HG03159 (cell line): ENCODE results near the gene MAN2B2.
"Not testable (repeated sequence)": the region's sequence is repeated elsewhere in the genome, so short reads cannot be mapped to it uniquely, and the experiment has no call there.

Experiments used
- ATAC-seq: cut with Tn5 transposase; IDR thresholded peaks from one replicate; pipeline ENCODE4 v1.9.1; 2021; ENCODE audit warnings: mild to moderate bottlenecking, moderate library complexity; ENCODE audit not compliant: unreplicated experiment

Gene MAN2B2

GRCh38 chr4:6613676-6614651 is 39.0 kb downstream of the MAN2B2 start:
- no peak for ATAC-seq

GRCh38 chr4:6614701-6615230 is 39.8 kb downstream of the MAN2B2 start:
- ATAC-seq, result no peak

- ATAC-seq, result no peak
These were observed 41.4 kb downstream of the MAN2B2 start for GRCh38 chr4:6616087-6616995.

GRCh38 chr4:6617246-6617645 is 42.3 kb downstream of the MAN2B2 start:
- no peak for ATAC-seq

GRCh38 chr4:6618386-6619115 is 43.6 kb downstream of the MAN2B2 start:
- no peak for ATAC-seq

GRCh38 chr4:6619116-6619465 is 44.1 kb downstream of the MAN2B2 start:
- ATAC-seq, result no peak

GRCh38 chr4:6619466-6620255 is 44.7 kb downstream of the MAN2B2 start:
- no peak for ATAC-seq

GRCh38 chr4:6620296-6620695 is 45.3 kb downstream of the MAN2B2 start:
- ATAC-seq, result no peak

GRCh38 chr4:6620891-6621555 is 46.0 kb downstream of the MAN2B2 start:
- ATAC-seq, result no peak

- ATAC-seq, result no peak
These were observed 46.6 kb downstream of the MAN2B2 start for GRCh38 chr4:6621556-6621927.

- no peak for ATAC-seq
These were observed 47.8 kb downstream of the MAN2B2 start for GRCh38 chr4:6622744-6623143.

GRCh38 chr4:6625256-6625655 is 50.3 kb downstream of the MAN2B2 start:
- ATAC-seq, result no peak

GRCh38 chr4:6626066-6626465 is 51.1 kb downstream of the MAN2B2 start:
- ATAC-seq, result no peak

GRCh38 chr4:6627832-6628231 is 52.8 kb downstream of the MAN2B2 start:
- no peak for ATAC-seq

GRCh38 chr4:6628484-6628883 is 53.5 kb downstream of the MAN2B2 start:
- not testable (repeated sequence) for ATAC-seq

GRCh38 chr4:6632125-6632524 is 57.1 kb downstream of the MAN2B2 start:
- ATAC-seq, result no peak

GRCh38 chr4:6633091-6633906 is 58.3 kb downstream of the MAN2B2 start:
- ATAC-seq, result no peak

GRCh38 chr4:6634746-6635145 is 59.8 kb downstream of the MAN2B2 start:
- no peak for ATAC-seq
